Ovary (tissue), 9 donors: ENCODE data around the gene LCNL1. TPM values are rescaled to one million over a fixed set of nuclear protein-coding genes. Genes with fewer than 3 reads are reported as not detected.

Experiments
- DNase-seq, 5 donors: peaks; one replicate each; pipeline ENCODE4 v3.0.0-alpha.2; 2019 to 2020
- H3K27ac ChIP-seq, 2 donors: fragments of 200-600 bp; one replicate each; pipeline versions ENCODE4 v1.5.1 to v1.8.0; 2019 to 2022
- H3K27me3 ChIP-seq: fragments of 200-600 bp; one replicate; pipeline ENCODE4 v1.8.0; 2022
- H3K36me3 ChIP-seq: fragments of 200-600 bp; sonication (generic); one replicate; pipeline ENCODE4 v1.5.1; 2019
- H3K4me1 ChIP-seq: one replicate; pipeline ENCODE4 v1.8.1; 2013; ENCODE audit warnings: mild to moderate bottlenecking, moderate library complexity; ENCODE audit not compliant: insufficient read depth
- H3K4me3 ChIP-seq: fragments of 200-600 bp; sonication (generic); one replicate; pipeline ENCODE4 v1.5.1; 2017
- H3K9me3 ChIP-seq, 2 donors: fragments of 200-600 bp in 1 of 2; sonication (generic) in 1 of 2; one replicate each; pipeline versions ENCODE4 v1.5.1 to v1.8.1; 2013 to 2019; ENCODE audit warnings: mild to moderate bottlenecking in 1 of 2, moderate library complexity in 1 of 2
- EP300 ChIP-seq: sonication (generic); formaldehyde crosslinking; IDR thresholded peaks from one replicate; pipeline ENCODE4 v1.6.1; 2017; ENCODE audit warnings: antibody characterized with exemption
- POLR2A ChIP-seq: fragments of 450-650 bp; IDR thresholded peaks from one replicate; pipeline ENCODE4 v1.6.1; 2017; ENCODE audit warnings: antibody characterized with exemption, mild to moderate bottlenecking, moderate library complexity
- WGBS, 3 donors: extraction: QIAGEN DNeasy Blood & Tissue Kit in 1 of 3; methylation state at CpG; one replicate each; pipeline versions ENCODE4 v1.1.5 to v1.1.7; 2013 to 2017; 5-methylcytosine and 5-hydroxymethylcytosine counted together
- intact Hi-C, 4 donors: fragments of 100-400 bp; cut with DNase I; formaldehyde crosslinking; loops; one replicate each; pipeline versions ENCODE4 v1.11.0 to v1.15.1; 2022 to 2023
- polyA plus RNA-seq, 2 donors: library from polyadenylated mRNA; stranded (reverse); fragments of 200-250 nt in 1 of 2; fragments of 350-450 nt in 1 of 2; fragmentation: Illumina TruSeq in 1 of 2; extraction: RNeasy Lipid Tissue Mini Kit (QIAGEN cat#74804) in 1 of 2; gene quantifications; one replicate each; pipeline ENCODE4 v1.2.3, GENCODE V29; 2013 to 2014
- total RNA-seq, 7 donors: library from RNA; depleted of rRNA in 2 of 7; stranded (reverse); fragments of >200 nt in 2 of 7; fragmentation: NEBNext Ultra II Directional in 3 of 7; extraction: Animal tissue kit (Norgen Biotek cat#: 25700) in 3 of 7; gene quantifications; one replicate each; pipeline versions ENCODE4 v1.1.0 to v1.2.4, GENCODE V29; 2016 to 2023
- TF ChIP-seq, protein P1 (sequence below), 3 donors: fragments of 450-650 bp in 2 of 3; fragments of 200-600 bp in 1 of 3; IDR thresholded peaks; one replicate each; pipeline versions ENCODE4 v1.5.1 to v1.8.0; 2016 to 2022; ENCODE audit warnings: antibody characterized with exemption in 3 of 3, mild to moderate bottlenecking in 1 of 3
- donor health status: DM: no; HTN: no; CAD: no; lungs with moderate emphysema.
- donor health status: DM: no; HTN: no; CAD: no.
- donor health status: Bipolar disorder and iron deficiency.
- donor health status: DM: yes; HTN: yes; CAD: no.
- donor health status: DM: no; HTN: no; CAD: no.
- donor health status: DM: yes; HTN: yes; CAD: no.

LCNL1 gene
- total and polyA plus RNA-seq, 9 donors, result 0.17 to 1.6 (median 0.47) TPM; not detected in 1

DNA sequence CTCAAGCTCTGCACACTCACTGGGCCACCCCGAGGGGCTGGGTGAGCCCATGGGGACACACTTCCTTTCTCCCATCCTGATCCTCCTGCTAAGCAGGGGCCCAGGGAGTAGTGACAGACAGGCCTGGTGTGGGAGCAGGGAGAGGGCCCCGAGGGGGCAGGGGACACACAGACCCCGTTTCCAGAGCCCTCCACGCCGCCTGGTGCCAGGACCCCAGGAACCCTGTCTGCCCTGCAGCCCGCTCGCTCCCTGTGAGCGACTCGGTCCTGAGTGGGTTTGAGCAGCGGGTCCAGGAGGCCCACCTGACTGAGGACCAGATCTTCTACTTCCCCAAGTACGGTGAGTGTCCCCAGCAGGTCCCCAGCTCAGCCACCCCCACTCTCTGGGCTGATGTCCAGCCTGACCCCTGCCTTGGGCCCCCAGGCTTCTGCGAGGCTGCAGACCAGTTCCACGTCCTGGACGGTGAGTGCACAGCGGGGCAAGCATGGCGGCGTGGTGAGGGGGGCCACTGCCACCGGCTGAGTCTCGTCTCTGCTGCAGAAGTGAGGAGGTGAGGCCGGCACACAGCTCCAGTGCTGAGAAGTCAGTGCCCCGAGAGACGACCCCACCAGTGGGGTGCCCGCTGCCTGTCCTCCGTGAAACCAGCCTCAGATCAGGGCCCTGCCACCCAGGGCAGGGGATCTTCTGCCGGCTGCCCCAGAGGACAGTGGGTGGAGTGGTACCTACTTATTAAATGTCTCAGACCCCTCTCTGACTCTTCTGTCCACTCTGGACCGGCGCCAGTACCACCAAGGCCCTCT is 36.4 kb upstream of the LCNL1 start:
- intact Hi-C loops, result loop anchor here in 2 of 4 donors (2.0 to 10.0 kb wide), 2 partner anchors 88 to 102 kb away; partner anchors contain the start of genes AJM1 (in 1 of the 2) and PHPT1 (in 1 of the 2)
- DNase-seq, result peak in 2 of 5 donors; percentile 48 to 53
- TF ChIP-seq POLR2A (no peak), EP300 (no peak)
- TF ChIP-seq, protein P1, sequence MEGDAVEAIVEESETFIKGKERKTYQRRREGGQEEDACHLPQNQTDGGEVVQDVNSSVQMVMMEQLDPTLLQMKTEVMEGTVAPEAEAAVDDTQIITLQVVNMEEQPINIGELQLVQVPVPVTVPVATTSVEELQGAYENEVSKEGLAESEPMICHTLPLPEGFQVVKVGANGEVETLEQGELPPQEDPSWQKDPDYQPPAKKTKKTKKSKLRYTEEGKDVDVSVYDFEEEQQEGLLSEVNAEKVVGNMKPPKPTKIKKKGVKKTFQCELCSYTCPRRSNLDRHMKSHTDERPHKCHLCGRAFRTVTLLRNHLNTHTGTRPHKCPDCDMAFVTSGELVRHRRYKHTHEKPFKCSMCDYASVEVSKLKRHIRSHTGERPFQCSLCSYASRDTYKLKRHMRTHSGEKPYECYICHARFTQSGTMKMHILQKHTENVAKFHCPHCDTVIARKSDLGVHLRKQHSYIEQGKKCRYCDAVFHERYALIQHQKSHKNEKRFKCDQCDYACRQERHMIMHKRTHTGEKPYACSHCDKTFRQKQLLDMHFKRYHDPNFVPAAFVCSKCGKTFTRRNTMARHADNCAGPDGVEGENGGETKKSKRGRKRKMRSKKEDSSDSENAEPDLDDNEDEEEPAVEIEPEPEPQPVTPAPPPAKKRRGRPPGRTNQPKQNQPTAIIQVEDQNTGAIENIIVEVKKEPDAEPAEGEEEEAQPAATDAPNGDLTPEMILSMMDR (IDR thresholded peaks at IDR 0.05), result no peak
- Histone ChIP-seq H3K27ac (no peak overlapping the region), H3K36me3 (no peaks in the 10 kb centered on the region), H3K27me3 (no peaks in the 10 kb centered on the region), H3K4me3 (no peak overlapping the region), H3K9me3 (no peaks in the 10 kb centered on the region), H3K4me1 (peaks cover 14% of the 10 kb centered on the region)
- 75 to 77% (median 76%) methylated on average over 20 to 27 of the region's 27 CpGs for WGBS, 3 donors

DNA sequence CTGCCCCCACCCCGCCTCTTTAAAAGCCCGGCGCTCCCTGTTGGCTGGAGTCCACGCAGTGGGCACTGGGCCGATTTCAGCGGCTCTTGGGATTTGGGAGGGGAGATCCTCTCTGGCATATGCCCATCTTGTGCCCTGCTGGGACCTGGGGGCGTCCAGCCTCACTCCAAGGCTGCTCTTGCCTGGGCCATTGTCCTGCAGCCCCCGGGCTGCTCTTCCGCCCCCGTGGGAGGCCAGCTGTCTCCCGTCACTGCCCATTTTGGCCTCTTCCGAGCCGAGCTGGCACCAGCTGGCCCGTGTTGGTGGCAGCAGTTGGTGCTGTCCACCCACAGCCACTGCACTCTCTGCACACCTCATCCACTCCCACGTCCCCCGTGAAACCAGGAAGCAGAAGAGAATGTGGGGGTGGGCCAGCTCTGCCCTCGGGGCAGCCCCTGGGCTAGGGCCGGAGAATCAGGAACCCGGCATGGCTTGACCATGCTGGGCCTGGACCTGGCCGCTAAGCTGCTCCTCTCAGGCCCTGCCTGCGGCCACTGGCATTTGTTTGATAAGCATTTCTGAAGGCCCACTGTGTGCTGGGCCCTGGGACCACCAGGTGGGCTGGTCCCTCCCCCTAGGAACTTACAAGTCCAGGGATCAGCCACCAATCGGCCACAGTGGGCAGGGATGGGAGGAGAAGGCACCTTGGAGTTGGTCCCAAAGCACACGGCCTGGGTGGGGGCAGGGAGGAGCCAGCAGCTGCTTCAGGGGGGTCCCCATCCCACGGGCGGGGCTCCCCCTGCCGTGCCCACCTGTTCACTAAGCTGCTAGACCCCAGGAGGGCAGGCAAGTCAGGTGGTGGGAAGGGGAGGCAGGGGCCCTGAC is 35.5 kb upstream of the LCNL1 start:
- Histone ChIP-seq H3K9me3 (no peaks in the 10 kb centered on the region), H3K27me3 (no peaks in the 10 kb centered on the region)

DNA sequence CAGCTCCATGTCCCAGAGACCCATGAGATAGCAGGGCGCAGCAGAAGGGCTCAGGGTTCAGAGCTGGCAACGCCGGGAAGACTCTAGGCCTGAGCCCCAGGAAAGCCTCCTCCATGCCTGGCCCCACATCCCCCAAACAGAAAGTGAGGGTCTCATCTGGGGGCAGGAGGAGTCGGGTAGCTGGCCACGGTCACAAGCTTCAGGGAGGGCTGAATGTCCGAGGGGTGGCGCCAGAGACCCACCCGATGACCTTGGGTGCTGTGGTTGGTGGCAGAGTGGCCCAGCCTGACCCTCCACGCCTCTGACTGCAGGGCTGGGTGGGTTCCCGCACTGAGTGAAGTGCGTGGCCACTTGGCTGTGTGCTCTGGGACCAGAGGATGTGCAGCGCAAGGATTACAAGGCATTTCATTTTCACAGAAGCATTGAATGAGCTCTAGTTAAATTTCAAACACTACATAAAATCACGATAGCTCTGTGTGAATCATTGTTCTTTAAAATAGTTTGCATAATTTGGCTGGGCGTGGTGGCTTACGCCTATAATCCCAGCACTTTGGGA is 34.8 kb upstream of the LCNL1 start:
- intact Hi-C loops, result loop anchor here in 2 of 4 donors (2.0 to 10.0 kb wide), 2 partner anchors 87 to 103 kb away; partner anchors contain the start of genes AJM1 (in 1 of the 2) and PHPT1 (in 1 of the 2)
- Histone ChIP-seq H3K27me3 (no peaks in the 10 kb centered on the region), H3K36me3 (no peaks in the 10 kb centered on the region), H3K9me3 (no peaks in the 10 kb centered on the region), H3K4me3 (no peak overlapping the region), H3K4me1 (peaks cover 14% of the 10 kb centered on the region), H3K27ac (no peak overlapping the region)
- no peak for TF ChIP-seq EP300
- TF ChIP-seq, protein P1 (IDR thresholded peaks at IDR 0.05), result no peak
- no peak for TF ChIP-seq POLR2A
- DNase-seq, result peak in 2 of 5 donors; percentile 42 to 61
- 24 to 34% (median 30%) methylated on average over 15 of the region's 15 CpGs for WGBS, 3 donors

More for the DNA sequence above, 35.5 kb upstream of the LCNL1 start:
- no peak overlapping the region for H3K4me3 ChIP-seq
- TF ChIP-seq EP300 (no peak), POLR2A (no peak)
- TF ChIP-seq, protein P1 (IDR thresholded peaks at IDR 0.05), result no peak
- H3K36me3 ChIP-seq, result no peaks in the 10 kb centered on the region
- intact Hi-C loops, result loop anchor here in 2 of 4 donors (2.0 to 10.0 kb wide), 2 partner anchors 88 to 102 kb away; partner anchors contain the start of genes AJM1 (in 1 of the 2) and PHPT1 (in 1 of the 2)
- peaks cover 14% of the 10 kb centered on the region for H3K4me1 ChIP-seq
- DNase-seq, result peak in 2 of 5 donors; percentile 29 to 36
- H3K27ac ChIP-seq, result no peak overlapping the region
- WGBS, 3 donors, result 33 to 56% (median 43%) methylated on average over 26 of the region's 26 CpGs
